ENCODE results near the gene PLTP. TPM values are rescaled to one million over a fixed set of nuclear protein-coding genes. Genes with fewer than 3 reads are reported as not detected.
A peak's percentile ranks its signal among the peaks of the same experiment; 100 is the strongest.

Gene PLTP
- total RNA-seq, 4 donors from 2014 or later = 49.2 to 138 (median 70.4) TPM

DNA sequence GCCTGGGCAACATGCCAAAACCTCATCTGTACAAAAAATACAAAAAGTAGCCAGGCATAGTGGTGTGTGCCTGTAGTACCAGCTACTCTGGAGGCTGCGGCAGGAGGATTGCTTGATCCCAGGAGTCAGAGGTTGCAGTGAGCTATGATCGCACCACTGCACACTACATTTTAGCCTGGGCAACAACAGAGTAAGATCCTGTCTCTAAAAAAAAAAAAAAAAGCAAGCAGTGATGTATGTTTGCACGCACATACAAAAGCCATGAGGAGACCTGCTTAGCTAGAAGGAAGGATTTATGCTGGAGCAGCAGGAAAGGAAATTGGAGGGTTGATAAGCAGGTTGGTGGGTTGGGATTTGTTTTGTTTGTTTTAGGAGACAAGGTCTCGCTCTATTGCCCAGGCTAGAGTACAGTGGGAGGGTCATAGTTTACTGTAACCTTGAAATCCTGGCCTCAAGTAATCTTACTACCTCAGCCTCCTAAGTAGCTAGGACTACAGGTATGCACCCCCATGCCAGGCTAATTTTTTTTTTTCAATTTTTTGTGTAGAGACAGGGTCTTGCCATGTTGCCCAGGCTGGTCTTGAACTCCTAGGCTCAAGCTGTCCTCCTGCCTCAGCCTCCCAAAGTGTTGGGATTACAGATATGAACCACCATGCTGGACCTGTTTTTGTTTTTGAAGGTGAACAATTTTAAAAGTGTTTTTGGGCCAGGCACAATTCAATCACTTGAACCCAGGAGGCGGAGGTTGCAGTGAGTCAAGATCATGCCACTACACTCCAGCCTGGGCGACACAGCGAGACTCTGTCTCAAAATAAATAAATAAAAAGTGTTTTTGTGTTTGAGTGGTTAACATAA, 50.5 kb downstream of the PLTP start:
- 93% methylated on average over 7 of the region's 7 CpGs for WGBS

DNA sequence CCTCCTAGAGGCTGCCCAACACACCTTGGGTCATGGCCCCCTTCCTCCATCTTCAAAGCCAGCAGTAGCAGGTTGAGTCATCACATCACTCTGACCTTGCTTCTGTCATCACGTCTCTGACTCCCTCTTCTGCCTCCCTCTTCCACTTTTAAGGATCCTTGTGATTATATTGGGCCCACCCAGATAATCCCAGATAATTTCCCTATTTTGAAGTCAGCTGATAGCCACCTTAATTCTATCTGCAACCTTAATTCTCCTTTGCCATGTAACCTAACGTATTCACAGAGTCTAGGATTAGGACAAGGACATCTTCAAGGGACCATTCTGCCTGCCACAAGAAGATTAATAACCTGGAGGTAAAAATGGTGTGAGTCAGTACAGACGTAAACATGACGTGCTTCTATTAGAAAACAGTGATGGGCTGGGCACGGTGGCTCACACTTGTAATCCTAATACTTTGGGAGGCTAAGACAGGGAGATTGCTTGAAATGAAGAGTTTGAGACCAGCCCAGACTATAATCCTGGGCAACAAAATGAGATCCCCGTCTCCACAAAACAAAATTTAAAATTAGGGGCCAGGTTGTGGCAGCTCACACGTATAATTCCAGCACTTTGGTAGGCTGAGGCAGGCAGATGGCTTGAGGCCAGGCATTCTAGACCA, 51.3 kb downstream of the PLTP start:
- peaks cover 22% of the 10 kb centered on the region for H3K4me1 ChIP-seq
- no peaks in the 10 kb centered on the region for H3K9me3 ChIP-seq
- no peaks in the 10 kb centered on the region for H3K27me3 ChIP-seq
- no peak overlapping the region for H3K27ac ChIP-seq
- TF ChIP-seq POLR2AphosphoS5 (IDR thresholded peaks at IDR 0.05) (no peak), EP300 (IDR thresholded peaks at IDR 0.05) (no peak), POLR2A (IDR thresholded peaks at IDR 0.05) (no peak)
- TF ChIP-seq, protein P1, sequence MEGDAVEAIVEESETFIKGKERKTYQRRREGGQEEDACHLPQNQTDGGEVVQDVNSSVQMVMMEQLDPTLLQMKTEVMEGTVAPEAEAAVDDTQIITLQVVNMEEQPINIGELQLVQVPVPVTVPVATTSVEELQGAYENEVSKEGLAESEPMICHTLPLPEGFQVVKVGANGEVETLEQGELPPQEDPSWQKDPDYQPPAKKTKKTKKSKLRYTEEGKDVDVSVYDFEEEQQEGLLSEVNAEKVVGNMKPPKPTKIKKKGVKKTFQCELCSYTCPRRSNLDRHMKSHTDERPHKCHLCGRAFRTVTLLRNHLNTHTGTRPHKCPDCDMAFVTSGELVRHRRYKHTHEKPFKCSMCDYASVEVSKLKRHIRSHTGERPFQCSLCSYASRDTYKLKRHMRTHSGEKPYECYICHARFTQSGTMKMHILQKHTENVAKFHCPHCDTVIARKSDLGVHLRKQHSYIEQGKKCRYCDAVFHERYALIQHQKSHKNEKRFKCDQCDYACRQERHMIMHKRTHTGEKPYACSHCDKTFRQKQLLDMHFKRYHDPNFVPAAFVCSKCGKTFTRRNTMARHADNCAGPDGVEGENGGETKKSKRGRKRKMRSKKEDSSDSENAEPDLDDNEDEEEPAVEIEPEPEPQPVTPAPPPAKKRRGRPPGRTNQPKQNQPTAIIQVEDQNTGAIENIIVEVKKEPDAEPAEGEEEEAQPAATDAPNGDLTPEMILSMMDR (IDR thresholded peaks at IDR 0.05) = no peak
- no peak overlapping the region for H3K4me3 ChIP-seq
- DNase-seq (ENCODE audit: low spot score in 2 of 2) = no peak
- H3K36me3 ChIP-seq = no peaks in the 10 kb centered on the region
- 69% methylated on average over 7 of the region's 7 CpGs for WGBS

More for the DNA sequence above, 50.5 kb downstream of the PLTP start:
- no peaks in the 10 kb centered on the region for H3K36me3 ChIP-seq
- TF ChIP-seq POLR2A (IDR thresholded peaks at IDR 0.05) (no peak), EP300 (IDR thresholded peaks at IDR 0.05) (no peak), POLR2AphosphoS5 (IDR thresholded peaks at IDR 0.05) (no peak)
- TF ChIP-seq, protein P1 (IDR thresholded peaks at IDR 0.05) = no peak
- H3K4me3 ChIP-seq = no peak overlapping the region
- no peaks in the 10 kb centered on the region for H3K9me3 ChIP-seq
- H3K27me3 ChIP-seq = no peaks in the 10 kb centered on the region
- no peak for DNase-seq (ENCODE audit: low spot score in 2 of 2)
- peaks cover 14% of the 10 kb centered on the region for H3K4me1 ChIP-seq
- no peak overlapping the region for H3K27ac ChIP-seq

DNA sequence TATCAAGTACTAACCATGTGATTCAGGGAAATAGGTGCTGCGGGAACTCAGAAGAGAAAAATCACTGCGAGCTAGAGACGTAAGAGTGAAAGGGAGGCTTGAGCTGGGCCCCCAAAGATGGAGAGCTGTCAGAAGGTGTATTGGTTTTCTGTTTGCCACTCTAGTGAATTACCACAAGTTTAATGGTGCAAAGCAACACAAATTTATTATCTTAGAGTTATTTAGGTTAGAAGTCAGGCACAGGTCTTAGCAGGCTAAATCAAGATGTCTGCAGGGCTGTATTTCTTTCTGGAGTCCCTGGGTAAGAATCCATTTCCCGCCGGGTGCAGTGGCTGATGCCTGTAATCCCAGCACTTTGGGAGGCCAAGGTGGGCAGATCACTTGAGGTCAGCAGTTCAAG, 52.0 kb downstream of the PLTP start:
- 92% methylated on average over 5 of the region's 5 CpGs for WGBS
- DNase-seq (ENCODE audit: low spot score in 2 of 2) = no peak

DNA sequence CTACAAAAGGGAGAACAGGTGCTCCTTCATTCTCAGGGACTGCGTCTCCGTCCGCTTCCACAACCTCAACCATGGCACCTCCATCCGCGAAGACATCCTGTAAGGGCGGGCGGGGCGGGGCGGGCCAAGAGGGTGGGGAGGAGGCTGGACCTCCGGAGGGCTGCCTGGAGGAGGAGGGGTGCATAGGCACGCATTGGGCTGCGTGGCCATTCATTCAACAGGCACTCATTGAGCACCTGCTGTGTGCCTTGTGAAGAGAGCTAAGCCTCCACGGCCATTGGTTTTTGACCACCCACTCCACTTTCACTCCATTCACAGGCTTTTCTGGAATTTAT, 54.1 kb downstream of the PLTP start:
- DNase-seq (ENCODE audit: low spot score in 2 of 2) = no peak
- no peaks in the 10 kb centered on the region for H3K27me3 ChIP-seq
- peak overlapping the region; percentile 79 for H3K4me3 ChIP-seq
- H3K27ac ChIP-seq = peak overlapping the region; percentile 52
- no peaks in the 10 kb centered on the region for H3K9me3 ChIP-seq
- peaks cover 32% of the 10 kb centered on the region for H3K4me1 ChIP-seq
- WGBS = 15% methylated on average over 13 of the region's 13 CpGs
- H3K36me3 ChIP-seq = peaks cover 8% of the 10 kb centered on the region
- TF ChIP-seq, protein P1 (IDR thresholded peaks at IDR 0.05) = no peak
- TF ChIP-seq EP300 (IDR thresholded peaks at IDR 0.05) = no peak
- TF ChIP-seq POLR2AphosphoS5 (IDR thresholded peaks at IDR 0.05) = no peak
- no peak for TF ChIP-seq POLR2A (IDR thresholded peaks at IDR 0.05)

More for the DNA sequence above, 52.0 kb downstream of the PLTP start:
- Histone ChIP-seq H3K4me1 (peaks cover 29% of the 10 kb centered on the region), H3K9me3 (no peaks in the 10 kb centered on the region), H3K36me3 (no peaks in the 10 kb centered on the region), H3K27me3 (no peaks in the 10 kb centered on the region), H3K4me3 (no peak overlapping the region), H3K27ac (no peak overlapping the region)
- TF ChIP-seq EP300 (IDR thresholded peaks at IDR 0.05) (no peak), POLR2AphosphoS5 (IDR thresholded peaks at IDR 0.05) (no peak), POLR2A (IDR thresholded peaks at IDR 0.05) (no peak)
- TF ChIP-seq, protein P1 (IDR thresholded peaks at IDR 0.05) = no peak

Measured in suprapubic skin (tissue), 4 donors.